ENCODE data around the gene CYP11A1. TPM values are rescaled to one million over a fixed set of nuclear protein-coding genes. Genes with fewer than 3 reads are reported as not detected.
A peak's percentile ranks its signal among the peaks of the same experiment; 100 is the strongest.

CYP11A1 gene
- total RNA-seq, 1 experiment from 2014 or later, result not detected

- no peak overlapping the region for H3K4me3 ChIP-seq
- no peaks in the 10 kb centered on the region for H3K36me3 ChIP-seq
- no peaks in the 10 kb centered on the region for H3K4me1 ChIP-seq
- H3K27me3 ChIP-seq, result no peaks in the 10 kb centered on the region
- H3K27ac ChIP-seq, result no peak overlapping the region
- DNase-seq, result no peak
- H3K9me3 ChIP-seq (replicated peaks), result no peaks in the 10 kb centered on the region
These were observed 9.6 kb upstream of the CYP11A1 start for GRCh38 chr15:74376825-74377581.

GRCh38 chr15:74376226-74376625 lies 8.8 kb upstream of the CYP11A1 start:
- H3K27ac ChIP-seq, result no peak overlapping the region
- H3K9me3 ChIP-seq (replicated peaks), result no peaks in the 10 kb centered on the region
- H3K4me1 ChIP-seq, result no peaks in the 10 kb centered on the region
- DNase-seq, result no peak
- H3K36me3 ChIP-seq, result no peaks in the 10 kb centered on the region
- no peak overlapping the region for H3K4me3 ChIP-seq
- H3K27me3 ChIP-seq, result no peaks in the 10 kb centered on the region

GRCh38 chr15:74375303-74375693 lies 7.9 kb upstream of the CYP11A1 start:
- peak; percentile 80 to 88 for DNase-seq
- Histone ChIP-seq H3K36me3 (no peaks in the 10 kb centered on the region), H3K9me3 (replicated peaks) (no peaks in the 10 kb centered on the region), H3K4me1 (0 out of 2 replicates have a peak, but pooled peaks cover 3% of the 10 kb centered on the region), H3K27ac (no peak overlapping the region), H3K27me3 (peaks cover 6% of the 10 kb centered on the region; the same call in 1 of the 2 replicates), H3K4me3 (no peak overlapping the region)

- Histone ChIP-seq H3K9me3 (replicated peaks) (no peaks in the 10 kb centered on the region), H3K4me3 (peak overlapping the region; percentile 57), H3K4me1 (0 out of 2 replicates have a peak, but pooled peaks cover 3% of the 10 kb centered on the region), H3K27ac (no peak overlapping the region), H3K36me3 (no peaks in the 10 kb centered on the region), H3K27me3 (peaks cover 7% of the 10 kb centered on the region; the same call in 1 of the 2 replicates)
- DNase-seq, result no peak
These were observed 7.3 kb upstream of the CYP11A1 start for GRCh38 chr15:74374648-74375302.

GRCh38 chr15:74373731-74374647 lies 6.5 kb upstream of the CYP11A1 start:
- Histone ChIP-seq H3K27ac (no peak overlapping the region), H3K36me3 (no peaks in the 10 kb centered on the region), H3K9me3 (replicated peaks) (no peaks in the 10 kb centered on the region), H3K4me3 (peak overlapping the region; percentile 57), H3K27me3 (peaks cover 7% of the 10 kb centered on the region; the same call in 1 of the 2 replicates), H3K4me1 (0 out of 2 replicates have a peak, but pooled peaks cover 3% of the 10 kb centered on the region)
- DNase-seq, result peak; percentile 92 to 94

GRCh38 chr15:74373056-74373650 lies 5.7 kb upstream of the CYP11A1 start:
- DNase-seq, result no peak
- Histone ChIP-seq H3K4me3 (no peak overlapping the region), H3K27me3 (peaks cover 7% of the 10 kb centered on the region; the same call in 1 of the 2 replicates), H3K36me3 (no peaks in the 10 kb centered on the region), H3K9me3 (replicated peaks) (no peaks in the 10 kb centered on the region), H3K4me1 (0 out of 2 replicates have a peak, but pooled peaks cover 3% of the 10 kb centered on the region), H3K27ac (no peak overlapping the region)

GRCh38 chr15:74370471-74370870 lies 3.0 kb upstream of the CYP11A1 start:
- H3K27me3 ChIP-seq, result peaks cover 7% of the 10 kb centered on the region; the same call in 1 of the 2 replicates

GRCh38 chr15:74369756-74370155 lies 2.3 kb upstream of the CYP11A1 start:
- peaks cover 7% of the 10 kb centered on the region; the same call in 1 of the 2 replicates for H3K27me3 ChIP-seq
- no peak overlapping the region for H3K27ac ChIP-seq
- H3K4me1 ChIP-seq, result 0 out of 2 replicates have a peak, but pooled peaks cover 3% of the 10 kb centered on the region
- H3K9me3 ChIP-seq (replicated peaks), result no peaks in the 10 kb centered on the region
- no peak for DNase-seq
- no peak overlapping the region for H3K4me3 ChIP-seq
- H3K36me3 ChIP-seq, result no peaks in the 10 kb centered on the region

More at GRCh38 chr15:74370471-74370870, 3.0 kb upstream of the CYP11A1 start:
- Histone ChIP-seq H3K27ac (no peak overlapping the region), H3K4me3 (no peak overlapping the region), H3K9me3 (replicated peaks) (no peaks in the 10 kb centered on the region), H3K36me3 (no peaks in the 10 kb centered on the region), H3K4me1 (0 out of 2 replicates have a peak, but pooled peaks cover 3% of the 10 kb centered on the region)
- DNase-seq, result no peak

- Histone ChIP-seq H3K9me3 (replicated peaks) (no peaks in the 10 kb centered on the region), H3K27ac (no peak overlapping the region), H3K27me3 (peaks cover 7% of the 10 kb centered on the region; the same call in 1 of the 2 replicates), H3K4me1 (0 out of 2 replicates have a peak, but pooled peaks cover 3% of the 10 kb centered on the region), H3K4me3 (no peak overlapping the region), H3K36me3 (no peaks in the 10 kb centered on the region)
- DNase-seq, result no peak
These were observed 1.8 kb upstream of the CYP11A1 start for GRCh38 chr15:74369084-74369745.

- peaks cover 7% of the 10 kb centered on the region; the same call in 1 of the 2 replicates for H3K27me3 ChIP-seq
- no peak overlapping the region for H3K4me3 ChIP-seq
- no peaks in the 10 kb centered on the region for H3K36me3 ChIP-seq
- no peaks in the 10 kb centered on the region for H3K9me3 ChIP-seq (replicated peaks)
- no peak for DNase-seq
- 0 out of 2 replicates have a peak, but pooled peaks cover 3% of the 10 kb centered on the region for H3K4me1 ChIP-seq
- no peak overlapping the region for H3K27ac ChIP-seq
These were observed 675 bp upstream of the CYP11A1 start for GRCh38 chr15:74368121-74368520.

GRCh38 chr15:74365598-74366445 lies 1.6 kb downstream of the CYP11A1 start:
- no peaks in the 10 kb centered on the region for H3K9me3 ChIP-seq (replicated peaks)
- no peak for DNase-seq
- H3K36me3 ChIP-seq, result no peaks in the 10 kb centered on the region
- no peak overlapping the region for H3K27ac ChIP-seq
- H3K4me3 ChIP-seq, result no peak overlapping the region
- 0 out of 2 replicates have a peak, but pooled peaks cover 3% of the 10 kb centered on the region for H3K4me1 ChIP-seq
- H3K27me3 ChIP-seq, result peaks cover 6% of the 10 kb centered on the region; the same call in 1 of the 2 replicates

GRCh38 chr15:74364936-74365597 lies 2.4 kb downstream of the CYP11A1 start:
- Histone ChIP-seq H3K4me1 (no peaks in the 10 kb centered on the region), H3K36me3 (no peaks in the 10 kb centered on the region), H3K27ac (no peak overlapping the region), H3K27me3 (no peaks in the 10 kb centered on the region), H3K9me3 (replicated peaks) (no peaks in the 10 kb centered on the region), H3K4me3 (no peak overlapping the region)
- no peak for DNase-seq

All from SJCRH30 (cell line).